ENCODE data around the gene RPUSD1. TPM values are rescaled to one million over a fixed set of nuclear protein-coding genes. Genes with fewer than 3 reads are reported as not detected.

RPUSD1 gene
- total RNA-seq, 1 donor from 2014 or later, result 12.6 TPM

DNA sequence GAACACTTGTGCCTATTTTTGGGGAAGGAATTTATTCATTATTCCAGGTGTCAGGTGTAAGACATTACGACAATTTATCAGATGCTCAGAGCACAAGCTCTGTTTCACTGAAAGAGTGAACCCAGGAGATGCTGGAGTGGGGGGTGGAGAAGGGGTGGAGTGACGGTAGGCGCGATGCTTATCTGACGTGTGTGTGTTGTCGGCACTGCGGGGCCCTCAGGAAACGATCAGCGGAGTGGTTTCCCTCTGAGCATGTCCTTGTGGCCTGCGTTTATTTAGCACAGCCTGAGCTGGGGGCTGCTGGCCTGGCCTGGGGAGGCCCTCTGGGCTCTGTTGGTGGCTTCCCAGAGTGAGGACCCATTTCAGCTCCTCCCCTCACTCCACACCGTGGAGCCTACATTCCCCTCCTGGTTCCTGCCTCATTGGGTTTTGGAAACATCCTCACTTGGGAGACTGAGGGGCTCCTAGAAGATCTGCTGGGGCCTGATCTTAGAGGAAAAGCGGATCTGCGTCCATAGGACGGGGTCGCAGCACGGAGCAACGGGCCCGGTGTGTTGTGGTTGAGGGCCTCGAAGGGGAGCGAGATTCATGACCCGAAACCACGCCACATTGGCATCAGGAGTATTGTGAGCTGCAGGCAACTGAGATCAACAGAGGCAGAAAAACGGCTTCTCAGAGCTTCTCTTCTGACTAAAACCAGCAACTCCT lies 31.3 kb upstream of the RPUSD1 start:
- no peak for FAIRE-seq
- DNase-seq (ENCODE audit: low spot score in 2 of 2), result no peak

DNA sequence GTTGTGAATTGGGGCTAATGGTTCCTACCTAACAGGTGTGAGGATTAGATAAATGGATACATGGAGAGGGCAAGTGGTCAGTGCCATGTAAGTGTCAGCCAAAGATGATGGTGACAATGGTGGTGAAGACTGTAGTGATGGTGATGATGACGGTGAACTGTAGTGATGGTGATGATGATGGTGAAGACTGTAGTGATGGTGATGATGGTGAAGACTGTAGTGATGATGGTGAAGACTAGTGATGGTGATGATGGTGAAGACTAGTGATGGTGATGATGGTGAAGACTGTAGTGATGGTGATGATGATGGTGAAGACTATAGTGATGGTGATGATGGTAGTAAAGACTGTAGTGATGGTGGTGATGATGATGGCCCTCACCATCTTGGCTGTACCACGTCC lies 30.4 kb upstream of the RPUSD1 start:
- FAIRE-seq, result no peak

DNA sequence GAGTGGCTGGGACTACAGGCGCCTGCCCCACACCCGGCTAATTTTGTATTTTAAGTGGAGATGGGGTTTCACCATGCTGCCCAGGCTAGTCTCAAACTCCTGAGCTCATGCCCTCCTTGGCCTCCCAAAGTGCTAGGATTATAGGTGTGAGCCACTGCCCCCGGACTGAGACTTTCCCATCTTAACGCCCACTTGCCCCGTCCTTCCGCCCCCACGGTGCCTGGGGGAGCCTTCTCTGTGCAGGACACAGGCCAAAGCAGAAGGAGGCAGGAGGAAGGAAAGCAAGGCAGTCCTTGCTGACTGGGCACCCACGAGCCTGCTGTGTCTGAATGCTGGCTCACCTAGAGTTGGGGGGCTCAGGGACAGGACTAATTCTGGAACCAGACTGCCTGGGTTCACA lies 30.0 kb upstream of the RPUSD1 start:
- no peak for FAIRE-seq
- no peak for DNase-seq (ENCODE audit: low spot score in 2 of 2)

More for the DNA sequence above, 30.4 kb upstream of the RPUSD1 start:
- DNase-seq (ENCODE audit: low spot score in 2 of 2), result no peak

DNA sequence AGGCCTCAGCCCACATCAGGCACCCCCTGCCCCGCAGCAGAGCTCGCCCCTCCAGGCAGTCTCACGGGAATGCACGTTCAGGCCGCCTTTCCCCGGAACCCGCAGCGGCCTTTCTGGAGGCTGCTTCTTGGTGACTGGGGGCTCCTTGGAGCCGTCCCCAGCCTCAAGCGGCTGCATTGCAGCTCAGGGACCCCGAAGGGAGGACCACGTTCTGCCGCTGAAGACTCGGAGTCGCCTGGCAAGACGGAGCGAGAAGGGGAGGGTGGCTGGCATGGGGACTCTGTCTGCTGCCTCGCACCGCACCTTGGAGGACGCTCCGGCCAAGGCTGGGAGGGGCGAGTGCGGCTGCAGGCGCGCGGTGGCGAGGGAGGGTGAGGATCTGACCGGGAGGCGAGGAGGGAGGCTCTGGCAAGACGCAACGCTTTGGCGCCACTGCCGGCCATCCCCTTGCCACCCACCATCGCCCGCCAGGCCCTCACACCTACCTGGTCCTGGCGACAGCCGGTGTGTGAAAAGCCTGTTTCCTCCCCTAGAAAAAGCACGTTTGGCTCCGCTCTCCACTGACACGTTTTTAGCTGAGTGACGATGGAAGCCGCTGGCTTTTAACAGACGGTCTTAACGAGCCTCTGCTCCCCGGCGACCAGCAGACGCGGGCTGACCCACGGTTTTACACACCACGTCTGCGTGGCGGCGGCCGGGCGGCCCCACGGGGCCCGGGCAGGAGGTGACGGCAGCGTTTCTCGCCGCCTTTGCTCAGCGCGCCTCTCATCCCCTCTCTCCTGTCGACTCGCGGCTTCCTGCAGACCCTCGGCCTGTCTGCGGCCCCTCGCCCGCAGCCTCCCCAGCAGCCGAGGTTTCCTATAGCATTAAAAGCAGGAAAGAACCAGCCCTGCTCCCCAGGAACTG lies 29.1 kb upstream of the RPUSD1 start:
- FAIRE-seq, result no peak
- DNase-seq (ENCODE audit: low spot score in 2 of 2), result no peak

DNA sequence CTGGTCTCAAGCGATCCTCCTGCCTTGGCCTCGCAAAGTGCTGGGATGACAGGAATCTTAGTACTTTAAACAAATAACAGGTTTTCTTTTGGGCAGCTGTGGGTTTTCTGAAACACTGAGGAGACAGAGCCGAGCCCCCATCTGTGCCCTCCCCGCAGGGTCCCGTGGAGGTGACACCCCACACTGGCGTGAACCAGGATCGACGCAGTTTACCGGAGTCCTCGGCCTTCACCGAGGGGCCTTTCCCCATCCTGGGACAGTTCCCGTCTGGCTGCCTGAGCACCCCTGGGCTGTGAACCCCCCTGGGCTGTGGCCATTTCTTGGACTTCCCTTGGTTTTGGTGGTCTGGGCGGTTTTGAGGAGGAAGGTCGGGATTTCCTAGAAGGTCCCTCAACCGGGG lies 27.7 kb upstream of the RPUSD1 start:
- FAIRE-seq (no peak), DNase-seq (ENCODE audit: low spot score in 2 of 2) (no peak)

DNA sequence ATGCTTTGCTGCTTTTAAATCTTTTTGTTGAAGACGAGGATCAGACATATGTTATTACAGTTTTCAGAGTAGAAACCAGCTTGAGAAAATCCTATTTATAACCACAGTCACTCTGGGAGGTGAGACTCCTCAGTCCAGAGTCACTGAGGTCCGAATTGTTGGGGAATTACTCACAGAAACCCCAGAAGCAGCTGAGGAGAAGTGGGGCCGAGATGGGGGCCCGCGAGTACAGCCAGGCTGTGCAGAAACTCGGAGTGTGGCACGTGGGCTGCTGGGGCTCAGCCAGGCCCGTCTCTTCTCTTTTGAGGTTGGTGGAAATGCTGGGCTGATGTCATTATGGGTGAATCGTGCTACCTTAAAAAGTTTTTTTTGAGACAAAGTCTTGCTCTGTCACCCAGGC lies 26.8 kb upstream of the RPUSD1 start:
- FAIRE-seq (no peak), DNase-seq (ENCODE audit: low spot score in 2 of 2) (no peak)

DNA sequence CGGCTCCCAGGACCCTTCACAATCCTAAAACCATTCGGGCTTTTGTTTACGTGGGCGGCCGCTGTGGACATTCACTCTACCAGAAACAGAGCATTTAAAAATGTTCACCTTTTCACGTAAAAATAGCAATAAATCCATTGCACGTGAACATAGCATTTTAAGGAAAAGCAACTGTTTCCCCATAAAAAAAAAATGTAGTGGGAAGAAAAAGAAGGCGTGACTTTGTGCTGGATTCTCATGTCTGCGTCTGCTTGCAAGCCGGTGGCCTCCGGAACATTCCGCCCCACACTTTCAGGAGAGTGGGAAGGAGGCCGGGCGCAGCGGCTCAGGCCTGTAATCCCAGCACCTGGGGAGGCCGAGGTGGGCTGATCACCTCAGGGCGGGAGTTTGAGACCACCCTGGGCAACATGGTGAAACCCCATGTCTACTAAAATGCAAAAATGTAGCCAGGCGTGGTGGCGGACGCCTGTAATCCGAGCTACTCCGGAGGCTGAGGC lies 25.8 kb upstream of the RPUSD1 start:
- FAIRE-seq (no peak), DNase-seq (ENCODE audit: low spot score in 2 of 2) (no peak)

DNA sequence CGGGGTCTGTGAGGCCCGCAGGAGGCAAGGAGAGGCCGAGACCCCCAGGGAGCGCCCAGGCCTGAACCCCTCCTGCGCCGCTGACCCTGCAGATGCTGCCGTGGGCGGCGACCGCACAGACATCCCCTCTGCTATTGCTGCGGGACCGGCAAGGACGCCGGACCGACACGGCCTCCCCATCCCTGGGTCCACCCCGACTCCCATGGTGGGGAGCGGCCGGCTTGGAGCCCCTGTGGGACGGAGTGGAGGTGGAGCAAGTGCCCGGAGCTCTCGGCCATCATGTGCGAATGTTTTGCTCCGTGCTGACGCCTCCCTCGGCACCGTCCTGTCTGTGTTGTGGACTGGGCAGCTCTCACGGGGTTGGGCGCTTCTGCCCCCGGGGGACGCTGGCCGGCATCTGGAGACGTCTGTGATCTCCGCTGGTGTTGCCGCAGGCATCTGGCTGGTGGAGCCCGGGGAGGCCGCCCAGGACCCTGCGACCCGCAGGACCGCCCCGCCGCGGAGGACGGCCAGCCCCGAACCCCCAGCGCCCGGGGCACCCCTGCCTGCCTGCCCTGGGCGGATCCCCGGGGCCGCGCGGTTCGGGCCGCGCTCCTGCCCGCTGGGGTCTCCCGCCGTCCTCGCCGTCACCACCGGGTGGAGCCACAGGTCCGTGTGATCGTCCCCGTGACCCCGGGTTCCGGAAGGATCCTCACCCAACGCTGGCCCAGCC lies 25.2 kb upstream of the RPUSD1 start:
- DNase-seq (ENCODE audit: low spot score in 2 of 2) (peak; percentile 80 to 83), FAIRE-seq (no peak)

DNA sequence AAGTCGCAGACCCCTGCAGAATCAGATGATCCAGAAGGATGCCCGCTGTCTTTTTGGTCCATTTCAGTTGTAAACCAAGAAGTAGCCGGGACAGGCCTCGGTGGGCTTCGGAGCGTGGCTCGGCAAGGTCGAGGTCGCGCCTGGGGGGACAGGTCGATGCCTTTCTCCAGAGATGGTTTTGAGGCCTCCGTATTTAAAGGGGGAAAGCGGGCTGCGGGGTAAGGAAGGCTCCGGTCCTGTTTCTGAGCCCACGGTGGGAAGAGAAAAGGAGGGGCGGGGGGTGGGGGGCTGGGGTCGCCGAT lies 19.9 kb upstream of the RPUSD1 start:
- DNase-seq (ENCODE audit: low spot score in 2 of 2), result no peak
- no peak for FAIRE-seq

DNA sequence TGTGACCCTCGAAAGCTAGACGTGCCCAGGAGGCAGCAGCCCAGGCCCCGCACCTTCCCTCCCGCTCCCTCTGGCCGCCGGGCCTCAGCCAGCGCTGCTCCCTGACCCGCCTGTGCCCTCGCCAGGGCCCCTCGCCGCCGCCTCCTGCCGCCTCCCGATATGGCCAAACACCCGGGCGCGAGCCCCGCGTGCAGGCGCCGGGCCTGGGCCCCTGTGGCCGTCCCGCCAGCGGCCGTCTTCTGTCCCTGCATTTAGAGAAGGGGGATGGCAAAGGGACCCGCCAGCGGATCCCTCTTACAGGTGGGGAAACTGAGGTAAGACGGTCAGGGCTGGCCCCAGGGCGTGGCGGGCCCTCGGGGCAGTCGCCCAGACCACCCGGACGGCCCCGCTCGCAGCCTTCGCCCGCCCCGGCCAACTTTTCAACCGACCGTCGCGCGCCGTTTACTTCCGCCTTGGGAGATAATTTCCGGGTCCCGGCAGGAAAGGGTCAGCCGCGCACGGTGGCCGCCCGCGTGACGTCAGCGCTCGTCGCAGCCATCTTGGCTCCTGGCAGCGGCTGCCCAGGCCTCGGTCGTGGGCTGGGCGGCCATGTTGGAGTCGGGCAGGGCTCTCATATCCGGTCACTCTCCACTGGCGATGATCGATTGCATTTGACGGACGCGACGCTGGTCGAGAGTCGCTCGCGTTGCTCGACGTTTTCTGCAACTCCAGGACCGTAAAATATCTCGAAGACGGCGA lies 19.3 kb upstream of the RPUSD1 start:
- DNase-seq (ENCODE audit: low spot score in 2 of 2) (peak; percentile 99 to 100), FAIRE-seq (peak; percentile 33)

DNA sequence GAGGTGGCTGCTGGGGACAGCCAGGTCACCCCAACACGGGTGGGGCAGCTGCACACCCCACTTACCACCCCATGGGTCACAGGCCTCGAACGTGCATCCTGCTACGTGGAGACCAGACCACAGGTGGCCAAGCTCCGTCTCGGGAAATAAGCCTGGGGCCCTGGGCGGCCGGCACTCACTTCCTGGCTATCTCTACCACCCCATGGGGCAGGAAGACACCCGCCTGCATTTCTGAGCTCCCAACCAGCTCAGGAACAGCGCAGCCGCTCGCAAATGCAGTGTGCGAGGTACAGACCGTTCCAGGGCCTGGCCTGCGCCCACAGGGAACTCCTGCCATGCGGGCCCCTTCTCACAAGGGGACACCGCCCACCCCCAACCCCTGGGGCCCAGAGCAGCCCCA lies 17.3 kb upstream of the RPUSD1 start:
- DNase-seq (ENCODE audit: low spot score in 2 of 2) (no peak), FAIRE-seq (no peak)

DNA sequence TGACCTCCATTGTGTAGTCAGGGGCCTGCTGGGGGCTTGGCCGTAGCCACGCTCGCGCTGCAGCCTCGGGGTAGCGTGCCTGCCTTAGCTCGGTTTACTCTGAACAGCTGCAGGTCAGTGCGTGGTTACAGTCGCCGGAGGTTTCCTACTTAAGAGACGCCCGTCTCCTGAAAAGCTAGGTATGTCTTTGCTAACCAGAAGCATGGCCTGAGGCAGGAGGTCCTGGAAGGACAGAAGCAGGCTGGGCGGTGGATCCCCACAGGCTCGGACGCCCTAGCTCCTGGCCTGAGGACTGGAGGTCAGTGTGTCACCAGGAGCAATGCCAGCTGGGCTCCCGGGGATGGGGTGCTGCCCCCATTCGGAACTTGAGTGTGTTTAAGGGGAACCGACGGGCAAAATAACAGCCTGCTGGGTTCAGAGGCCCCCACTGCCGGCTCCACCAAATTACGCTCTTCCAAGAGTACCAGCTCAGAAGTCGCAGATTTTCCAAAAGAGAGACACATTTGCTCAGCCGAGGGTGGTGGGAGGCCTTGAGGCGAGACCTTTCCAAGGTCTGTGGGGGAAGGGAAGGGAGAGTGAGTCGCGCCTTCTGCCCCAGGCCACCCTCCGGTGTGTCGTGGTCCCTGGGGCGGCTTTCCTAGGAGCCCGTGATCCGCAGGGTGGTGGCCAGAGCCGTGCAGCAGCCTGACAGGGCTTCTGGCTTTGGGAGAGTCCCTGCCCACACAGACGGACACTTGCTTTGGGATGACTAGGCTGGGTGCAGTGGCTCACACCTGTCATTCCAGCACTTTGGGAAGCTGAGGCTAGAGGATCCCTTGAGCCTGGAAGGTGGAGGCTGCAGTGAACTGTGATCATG lies 16.2 kb upstream of the RPUSD1 start:
- DNase-seq (ENCODE audit: low spot score in 2 of 2) (no peak), FAIRE-seq (no peak)

DNA sequence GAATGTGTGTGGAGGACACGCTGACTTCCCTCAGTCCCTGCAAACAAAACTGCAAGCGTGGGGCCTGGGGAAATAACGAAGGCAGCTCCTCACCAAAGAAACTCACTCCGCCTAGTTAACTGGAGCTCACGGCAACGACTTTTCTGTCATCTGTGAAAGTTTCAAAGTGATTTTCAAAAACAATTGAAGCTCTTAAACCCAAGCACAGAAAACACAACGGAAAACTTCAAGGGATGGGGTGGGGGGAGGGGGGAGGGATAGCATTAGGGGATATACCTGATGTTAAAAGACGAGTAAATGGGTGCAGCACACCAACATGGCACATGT lies 15.5 kb upstream of the RPUSD1 start:
- FAIRE-seq, result no peak
- DNase-seq (ENCODE audit: low spot score in 2 of 2), result no peak

DNA sequence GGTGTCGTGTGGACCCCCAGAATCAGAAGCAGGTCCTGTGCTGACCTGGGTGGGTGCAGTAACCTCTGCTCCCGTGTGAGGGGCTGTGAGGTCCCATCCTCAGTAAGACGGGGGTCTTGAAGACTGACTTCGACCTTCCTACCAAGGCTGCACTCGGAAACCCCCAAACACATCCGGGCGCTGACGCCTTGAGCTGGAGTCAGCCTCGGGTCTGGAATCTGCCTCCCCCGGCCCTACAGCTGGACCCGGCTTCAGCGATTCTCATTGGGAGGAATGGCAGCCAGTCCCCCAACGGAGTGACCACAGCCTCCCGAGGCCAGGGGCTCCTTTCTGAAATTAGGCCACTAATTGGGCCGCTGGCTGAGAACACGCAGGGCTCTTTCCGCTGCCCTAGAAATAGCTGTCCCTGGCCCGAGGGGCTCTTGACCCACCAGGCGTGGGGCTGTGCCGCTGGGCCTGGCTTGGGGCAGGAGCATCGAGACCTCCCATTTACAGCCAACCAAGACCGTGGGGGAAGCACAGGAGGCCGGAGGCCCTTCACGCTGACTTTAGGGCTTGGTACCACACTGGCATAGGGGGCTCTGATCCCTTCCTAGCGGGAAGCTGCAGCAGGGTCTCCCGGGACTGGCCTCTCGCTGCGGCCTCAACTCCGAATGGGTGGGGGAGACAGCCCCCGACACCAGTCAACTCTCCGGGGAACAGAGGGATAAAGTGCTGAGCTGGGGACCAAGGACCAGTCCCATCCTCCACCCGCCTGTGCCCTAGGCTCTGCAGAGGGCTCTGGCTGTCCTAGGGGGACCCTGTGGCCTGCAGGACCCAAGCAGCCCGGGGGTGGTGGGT lies 15.0 kb upstream of the RPUSD1 start:
- DNase-seq (ENCODE audit: low spot score in 2 of 2), result no peak
- FAIRE-seq, result no peak

DNA sequence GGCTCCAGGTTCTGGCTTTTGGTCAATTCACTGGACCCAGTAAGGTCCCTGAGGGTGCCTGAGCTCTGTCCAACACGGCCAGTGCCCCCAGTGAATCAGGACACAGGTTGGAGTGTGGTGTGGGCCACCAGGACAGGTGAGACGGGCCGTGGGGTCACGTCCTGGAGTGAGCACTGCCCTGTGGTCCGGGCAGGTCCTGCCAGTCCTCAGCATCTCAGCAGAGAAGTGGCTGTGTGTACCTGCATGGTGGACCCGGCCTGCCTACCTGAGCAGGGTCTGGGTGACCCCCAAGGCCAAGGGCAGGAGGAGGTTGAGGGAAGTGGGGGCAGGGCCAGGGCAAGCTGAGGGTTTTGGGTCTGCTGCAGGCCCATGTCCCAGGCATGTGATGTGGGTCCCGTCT lies 14.3 kb upstream of the RPUSD1 start:
- DNase-seq (ENCODE audit: low spot score in 2 of 2) (no peak), FAIRE-seq (no peak)

DNA sequence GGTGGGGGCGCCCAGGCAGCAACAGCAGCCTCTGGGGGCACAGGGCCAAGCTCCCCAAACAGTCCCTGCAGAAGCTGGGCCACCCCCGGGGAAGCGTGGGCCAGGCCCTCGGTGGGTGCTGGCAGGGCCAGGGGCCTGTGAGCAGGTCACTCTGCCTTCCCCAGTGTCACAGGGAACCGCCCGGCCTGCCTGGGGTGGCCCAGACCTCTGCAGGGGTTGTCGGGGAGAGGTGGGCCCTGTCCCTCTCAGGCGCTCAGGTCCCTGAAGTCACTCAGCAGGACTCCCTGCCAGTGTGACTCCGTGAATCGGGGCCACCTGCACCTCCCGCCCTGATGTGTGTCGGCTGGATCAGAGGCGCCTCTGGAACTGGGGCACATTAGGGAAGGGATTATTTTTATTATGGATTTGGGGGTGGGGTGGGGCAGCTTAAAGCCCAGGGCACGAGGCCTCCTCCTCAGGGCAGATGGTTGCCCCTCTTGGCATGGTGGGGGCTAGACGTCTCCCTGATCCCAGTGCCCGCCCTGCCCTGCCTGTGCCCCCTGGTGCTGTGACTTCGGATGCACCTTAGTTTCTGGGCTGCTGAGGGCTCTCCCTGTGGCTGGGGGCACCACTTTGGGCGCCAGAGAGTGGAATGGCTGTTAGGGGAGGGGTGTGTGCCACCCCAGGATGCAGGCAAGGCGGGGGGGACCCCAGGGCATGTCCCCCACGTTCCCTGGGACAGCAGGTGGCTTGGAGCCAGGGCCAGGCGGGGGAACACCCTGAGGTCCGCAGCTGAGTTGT lies 13.6 kb upstream of the RPUSD1 start:
- FAIRE-seq, result no peak
- no peak for DNase-seq (ENCODE audit: low spot score in 2 of 2)

DNA sequence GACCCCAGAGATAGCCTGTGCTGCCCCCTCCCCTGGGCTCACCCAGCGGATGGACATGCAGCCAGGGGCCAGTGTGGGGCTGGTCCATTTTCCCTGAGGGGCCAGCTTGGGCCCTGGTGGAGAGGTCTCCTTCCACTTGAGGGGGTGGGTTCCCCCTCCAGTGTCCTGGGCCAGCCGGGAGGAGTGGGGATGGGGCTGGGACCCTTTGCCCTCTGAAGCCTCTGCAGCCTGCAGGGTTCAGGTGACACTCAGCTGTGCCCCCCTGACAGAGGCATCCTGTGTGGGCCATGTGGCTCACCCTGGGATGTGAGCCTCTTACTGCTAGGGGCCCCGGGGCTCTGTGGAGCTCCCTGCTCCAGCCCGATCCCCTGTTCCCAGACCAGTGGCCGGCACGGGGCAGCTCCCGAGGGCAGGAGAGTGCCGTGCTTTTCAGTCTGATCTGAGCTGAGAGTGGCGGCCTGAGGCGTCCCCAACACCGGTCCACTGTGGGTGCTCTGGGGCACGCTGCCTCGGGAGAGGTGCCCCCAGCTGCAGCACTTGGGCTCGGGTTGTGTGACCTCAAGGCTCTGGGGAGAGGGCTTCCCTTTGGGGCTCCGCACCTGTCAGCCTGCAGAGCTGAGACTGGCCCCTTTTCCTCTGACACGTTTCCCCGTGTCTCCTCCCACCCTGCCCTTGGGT lies 12.8 kb upstream of the RPUSD1 start:
- FAIRE-seq, result no peak
- DNase-seq (ENCODE audit: low spot score in 2 of 2), result no peak
